ENCODE measurements around the gene OR2S2.
"Not testable (repeated sequence)": the region's sequence is repeated elsewhere in the genome, so short reads cannot be mapped to it uniquely, and the experiment has no call there.

Gene OR2S2

DNA sequence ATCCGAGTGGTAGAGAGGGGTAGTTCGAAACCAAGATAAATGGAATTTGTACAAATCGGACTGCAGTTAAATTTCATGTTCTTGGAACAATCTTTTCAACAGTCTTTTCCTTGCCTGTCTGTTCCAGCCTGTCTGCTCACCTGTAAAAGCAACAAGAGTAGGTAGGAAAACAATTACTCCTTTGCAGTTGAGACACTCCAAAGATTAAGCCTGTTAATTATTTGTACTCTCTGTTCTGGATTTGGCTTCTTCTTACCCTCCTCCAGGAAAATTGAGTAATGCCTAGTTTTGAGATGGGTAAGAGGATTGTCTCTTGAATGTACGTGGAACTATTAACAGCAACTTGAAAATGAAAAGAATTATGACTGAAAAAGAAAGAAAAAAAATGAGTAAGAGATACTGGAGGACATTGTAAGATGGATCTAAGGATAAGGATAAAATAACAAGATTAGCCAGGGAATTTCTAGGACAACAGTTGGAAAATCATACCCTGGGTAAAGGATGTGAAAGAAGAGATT is 24.3 kb downstream of the OR2S2 start:
- DNase-seq, result no peak

GRCh38 chr9:35932735-35933134 is 25.2 kb downstream of the OR2S2 start:
- no peak for DNase-seq

GRCh38 chr9:35930989-35931388 is 27.0 kb downstream of the OR2S2 start:
- no peak for DNase-seq

- no peak for DNase-seq
Observed at GRCh38 chr9:35930521-35930920, 27.4 kb downstream of the OR2S2 start.

- DNase-seq, result no peak
Observed at GRCh38 chr9:35929453-35929718, 28.6 kb downstream of the OR2S2 start.

DNA sequence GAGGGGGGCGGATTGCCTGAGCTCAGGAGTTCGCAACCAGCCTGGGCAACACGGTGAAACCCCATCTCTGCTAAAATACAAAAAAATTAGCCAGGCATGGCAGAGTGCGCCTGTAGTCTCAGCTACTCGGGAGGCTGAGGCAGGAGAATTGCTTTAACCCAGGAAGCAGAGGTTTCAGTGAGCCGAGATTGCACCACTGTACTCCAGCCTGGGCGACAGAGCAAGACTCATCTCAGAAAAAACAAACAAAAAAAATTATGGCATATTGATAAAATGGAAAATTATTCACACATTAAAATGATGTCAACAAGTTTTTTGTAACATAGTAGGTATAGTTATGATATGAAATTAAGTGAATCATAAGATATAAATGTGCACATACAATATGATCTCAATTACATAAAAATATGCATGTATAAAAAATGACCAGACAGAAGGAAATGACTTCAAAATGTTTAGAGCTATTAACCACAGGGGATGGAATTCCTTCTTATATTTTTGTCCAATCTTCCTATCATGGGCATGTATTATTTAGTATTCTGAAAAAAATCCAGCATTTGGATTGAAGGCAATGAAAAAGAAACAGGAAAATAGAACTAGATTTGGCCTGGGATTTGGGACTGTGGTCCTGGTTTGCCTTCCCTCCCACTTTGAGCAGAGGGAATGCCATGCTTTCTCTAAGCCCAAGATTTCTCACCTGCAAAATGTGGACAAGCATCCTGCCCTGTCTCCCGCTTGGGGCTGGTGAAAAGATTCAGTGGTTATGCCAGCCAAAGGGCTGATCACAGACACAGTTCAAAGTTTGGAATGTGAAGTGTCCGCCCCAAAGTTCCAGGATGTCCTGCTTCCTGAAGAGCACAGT is 29.1 kb downstream of the OR2S2 start:
- DNase-seq, result no peak

DNA sequence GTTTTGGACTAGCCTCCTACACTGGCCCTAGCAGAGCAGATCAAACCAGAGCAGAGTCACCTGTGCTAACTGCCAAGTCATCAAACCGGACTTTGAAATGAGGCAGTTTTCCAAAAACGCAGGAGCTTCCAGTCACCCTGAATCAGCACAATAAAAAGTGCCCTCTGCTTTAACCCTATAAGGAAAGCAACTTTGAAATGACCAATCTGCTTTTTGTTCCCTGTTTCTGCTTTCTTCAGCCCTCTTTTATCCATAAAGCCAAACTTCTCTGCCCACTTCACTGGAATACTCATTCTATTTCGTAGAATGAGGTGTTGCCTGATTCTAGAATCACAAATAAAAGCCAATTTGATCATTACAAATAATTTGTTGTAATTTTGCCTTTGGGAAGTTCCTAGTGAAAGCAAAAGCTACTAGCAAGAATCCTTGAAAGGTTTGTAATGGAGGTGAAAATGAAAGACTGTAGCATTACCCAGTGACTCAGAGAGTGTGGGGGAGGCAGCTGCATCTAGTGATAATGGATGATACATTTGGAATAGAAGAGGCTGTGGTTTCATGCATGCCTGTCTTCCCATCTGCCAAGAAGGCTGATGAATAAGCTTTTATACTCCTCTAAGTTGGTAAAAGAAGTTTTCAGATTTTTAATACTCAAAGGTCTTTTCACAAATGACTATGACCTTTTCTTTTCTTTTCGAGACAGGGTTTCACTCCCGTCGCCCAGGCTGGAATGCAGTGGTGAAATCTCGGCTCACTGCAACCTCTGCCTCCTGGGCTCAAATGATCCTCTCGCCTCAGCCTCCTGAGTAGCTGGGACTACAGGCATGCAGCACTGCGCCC is 33.8 kb downstream of the OR2S2 start:
- no peak for DNase-seq

GRCh38 chr9:35923598-35923926 is 34.4 kb downstream of the OR2S2 start:
- DNase-seq, result no peak

DNA sequence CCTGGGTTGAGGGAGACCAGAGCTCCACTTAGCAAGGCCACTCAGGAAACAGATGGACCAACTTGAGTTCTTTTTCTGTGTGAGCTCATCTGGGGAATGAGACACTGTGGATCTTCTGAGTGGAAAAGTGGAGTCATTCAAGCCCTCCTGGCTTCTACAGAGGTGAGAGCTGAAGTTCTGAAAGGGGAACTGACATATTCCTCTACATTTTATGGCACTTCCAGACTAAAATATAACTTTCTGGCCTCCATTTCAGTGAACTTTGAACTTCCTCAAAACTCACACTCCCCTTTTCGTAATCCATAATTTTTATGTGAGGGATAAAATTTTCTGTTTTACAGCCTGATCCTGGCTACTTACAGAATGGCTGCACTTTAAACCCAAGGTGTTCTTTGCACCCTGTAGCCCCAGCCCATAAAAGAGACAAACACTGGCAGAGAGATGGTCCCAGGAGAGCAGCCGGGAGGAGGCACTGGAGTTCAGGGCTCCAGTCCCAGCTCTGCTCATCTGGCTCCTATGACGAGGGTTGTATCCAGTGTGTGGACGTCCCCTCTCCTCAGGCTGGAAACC is 37.8 kb downstream of the OR2S2 start:
- no peak for DNase-seq

- no peak for DNase-seq
Observed at GRCh38 chr9:35919212-35920008, 38.5 kb downstream of the OR2S2 start.

DNA sequence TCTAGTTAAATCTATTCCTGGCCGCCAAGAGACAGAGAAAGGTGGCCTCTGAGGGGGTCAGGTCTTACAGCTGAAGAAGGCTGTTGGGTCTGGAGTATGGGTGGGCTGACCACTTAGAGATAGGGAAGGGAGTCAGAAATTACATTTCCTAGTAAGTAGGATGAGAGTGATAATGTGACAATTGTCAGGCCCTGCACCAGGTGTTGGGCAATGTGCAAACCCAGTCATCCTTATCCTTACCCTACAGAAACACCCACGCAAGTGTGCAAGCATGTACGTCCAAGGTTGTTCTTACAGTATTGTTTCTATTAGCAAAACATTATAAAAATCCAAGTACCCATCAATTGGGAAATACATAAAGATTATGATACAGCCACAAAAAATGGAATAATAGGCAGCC is 39.2 kb downstream of the OR2S2 start:
- no peak for DNase-seq

- DNase-seq, result no peak
Observed at GRCh38 chr9:35917261-35917660, 40.7 kb downstream of the OR2S2 start.

DNA sequence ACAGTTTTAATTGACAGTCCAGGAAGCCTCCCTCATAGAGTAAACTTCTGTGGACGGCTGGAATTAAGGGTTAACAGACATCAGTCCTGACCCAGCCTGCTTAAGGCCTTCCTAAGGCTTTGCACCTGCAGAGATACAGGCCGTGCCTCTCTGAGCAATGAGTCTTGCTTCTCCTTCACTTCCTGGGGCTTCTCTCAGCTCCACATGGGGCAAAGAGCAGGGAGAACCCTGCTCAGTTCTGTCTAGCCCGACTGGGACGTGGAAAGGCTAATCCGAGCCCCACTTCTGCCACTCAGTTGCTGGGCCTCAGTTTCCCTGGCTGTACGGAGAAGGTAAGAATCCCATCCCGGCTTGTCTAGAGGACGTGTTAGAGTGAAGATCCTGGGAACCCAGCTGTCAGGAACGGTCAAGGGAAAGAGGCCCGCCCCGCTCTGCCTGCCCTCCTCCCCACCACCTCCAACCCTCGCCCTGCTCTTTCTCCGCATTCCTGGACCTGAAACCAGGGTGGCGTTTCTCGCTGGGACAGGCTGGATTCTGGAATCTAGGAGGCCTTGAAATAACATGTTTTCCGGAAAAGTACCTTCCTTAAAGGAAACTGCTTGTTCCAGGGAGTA is 42.2 kb downstream of the OR2S2 start:
- no peak for DNase-seq

DNA sequence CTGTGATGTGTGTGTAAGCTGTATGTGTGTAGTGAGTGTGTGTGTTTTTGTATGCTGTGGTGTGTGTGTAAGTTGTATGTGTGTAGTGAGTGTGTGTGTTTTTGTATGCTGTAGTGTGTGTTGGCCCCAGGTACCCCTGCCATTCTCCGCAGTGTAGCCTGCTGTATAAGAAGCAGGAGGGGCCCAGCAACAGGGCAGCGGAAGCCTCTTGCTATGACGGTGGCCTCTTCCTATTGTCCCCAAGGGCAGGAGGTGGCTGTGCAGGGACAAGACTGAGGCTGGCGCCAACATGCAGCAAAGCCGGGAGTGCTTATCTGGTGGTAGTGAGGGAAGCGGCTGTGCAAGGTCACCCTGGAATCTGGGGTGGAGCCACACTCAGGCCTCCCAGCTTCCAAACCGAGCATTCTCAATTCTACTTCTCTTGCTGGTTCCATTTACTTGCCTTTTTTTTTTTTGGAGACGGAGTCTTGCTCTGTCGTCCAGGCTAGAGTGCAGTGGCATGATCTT is 43.6 kb downstream of the OR2S2 start:
- DNase-seq, result no peak

- not testable (repeated sequence) for DNase-seq
Observed at GRCh38 chr9:35913429-35913828, 44.5 kb downstream of the OR2S2 start.

DNA sequence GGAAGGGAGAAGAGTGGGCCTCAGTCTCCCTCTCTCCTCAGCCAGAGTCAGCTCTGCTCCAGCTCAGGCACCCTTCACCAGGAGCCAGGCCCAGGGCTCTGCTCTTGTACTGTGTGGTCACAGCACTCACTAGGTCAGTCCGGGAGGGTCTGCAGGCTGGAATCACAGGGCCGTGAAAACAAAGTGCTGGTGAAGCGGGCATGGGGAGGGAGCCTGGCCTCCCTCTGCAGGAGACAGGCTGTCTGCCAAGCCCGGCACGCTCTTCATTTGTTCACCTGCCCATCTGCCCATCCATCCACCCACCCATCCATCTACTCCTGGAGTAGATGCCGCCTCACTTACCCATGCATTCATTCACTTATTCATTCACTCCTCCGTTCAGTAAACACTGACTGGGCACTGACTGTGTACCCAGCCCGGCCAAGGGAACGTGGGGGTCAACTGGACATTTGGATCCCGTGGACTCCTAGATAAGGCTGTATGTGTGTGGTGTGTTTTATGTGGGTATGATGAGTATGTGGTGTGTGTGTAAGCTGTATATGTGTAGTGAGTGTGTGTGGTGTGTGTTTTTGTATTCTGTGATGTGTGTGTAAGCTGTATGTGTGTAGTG is 45.1 kb downstream of the OR2S2 start:
- no peak for DNase-seq

GRCh38 chr9:35911690-35912089 is 46.3 kb downstream of the OR2S2 start:
- DNase-seq, result no peak

DNA sequence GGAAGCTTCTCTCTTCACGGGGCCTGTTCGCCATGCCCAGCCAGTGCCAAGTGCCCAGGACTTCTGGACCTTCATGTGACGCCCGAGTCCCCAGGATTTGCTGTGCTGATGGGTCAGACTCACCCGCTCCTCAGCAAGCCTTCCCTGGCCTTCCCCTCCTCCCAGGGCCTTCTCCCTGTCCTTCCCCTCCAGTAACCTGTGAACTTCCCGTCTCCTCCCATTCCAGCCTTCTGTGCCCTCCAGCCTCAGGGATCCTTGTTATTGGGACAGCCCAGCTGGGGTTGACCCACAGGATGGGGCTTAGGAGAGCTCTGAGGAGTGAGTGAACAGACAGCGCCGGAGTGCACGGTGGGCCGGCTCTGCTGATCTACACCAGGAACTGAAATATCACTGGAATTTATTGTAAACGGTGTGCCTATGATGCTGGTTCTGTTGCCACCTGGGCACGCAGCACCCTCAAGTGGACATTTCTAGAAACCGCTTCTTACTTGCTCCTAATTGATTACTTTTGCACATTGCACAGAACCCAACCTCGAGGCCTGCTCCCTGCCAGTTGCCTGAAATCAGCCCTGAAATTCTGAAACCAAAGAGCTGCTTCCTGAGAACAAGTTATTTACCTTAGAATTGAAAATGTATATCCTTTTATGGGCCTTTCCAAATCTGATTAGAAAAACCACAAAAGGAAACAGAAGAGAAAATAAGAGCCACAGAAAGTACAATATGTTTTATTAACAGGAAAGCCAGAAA is 47.2 kb downstream of the OR2S2 start:
- DNase-seq, result peak; percentile 56

GRCh38 chr9:35909687-35910612 is 48.0 kb downstream of the OR2S2 start:
- no peak for DNase-seq

- no peak for DNase-seq
Observed at GRCh38 chr9:35909274-35909673, 48.7 kb downstream of the OR2S2 start, which contains the start of gene SPAAR. Gene SPAAR (plus strand): TSS chr9:35909490. CDS start chr9:35910464, 974 bp downstream.

Measured in NCI-H69 (cell line).